Thyroid gland (tissue), 4 donors: ENCODE results near the gene ALPI. TPM values are rescaled to one million over a fixed set of nuclear protein-coding genes. Genes with fewer than 3 reads are reported as not detected.

Experiments
- DNase-seq, 2 donors: peaks; one replicate each; pipeline ENCODE4 v3.0.0-alpha.2; 2019
- H3K27ac ChIP-seq, 3 donors: fragments of 200-600 bp; sonication (generic); 1 replicate in 2 of 3; 2 replicates in 1 of 3; pipeline ENCODE4 v1.5.1; 2016 to 2019; ENCODE audit warnings: mild to moderate bottlenecking in 1 of 3, moderate library complexity in 1 of 3
- H3K27me3 ChIP-seq: fragments of 200-600 bp; sonication (generic); one replicate; pipeline ENCODE4 v1.5.1; 2019
- H3K36me3 ChIP-seq, 2 donors: fragments of 200-600 bp; sonication (generic); one replicate each; pipeline ENCODE4 v1.5.1; 2016 to 2019
- H3K4me1 ChIP-seq, 2 donors: fragments of 200-600 bp; sonication (generic); one replicate each; pipeline ENCODE4 v1.5.1; 2017 to 2019
- H3K4me3 ChIP-seq, 3 donors: fragments of 200-600 bp; sonication (generic); replicated peaks in 1 of 3; 1 replicate in 2 of 3; 2 replicates in 1 of 3; pipeline ENCODE4 v1.5.1; 2016; ENCODE audit warnings: mild to moderate bottlenecking in 1 of 3
- H3K9me3 ChIP-seq: fragments of 200-600 bp; sonication (generic); one replicate; pipeline ENCODE4 v1.5.1; 2017
- POLR2A ChIP-seq, 2 donors: fragments of 450-650 bp; IDR thresholded peaks; one replicate each; pipeline ENCODE4 v1.6.1; 2017; ENCODE audit warnings: antibody characterized with exemption in 2 of 2, mild to moderate bottlenecking in 2 of 2, moderate library complexity in 1 of 2
- whole genome bisulfite sequencing, 2 donors: methylation state at CpG; one replicate each; pipeline ENCODE4 v1.1.5; 2017; 5-methylcytosine and 5-hydroxymethylcytosine counted together
- intact Hi-C: fragments of 100-400 bp; cut with DNase I; formaldehyde crosslinking; loops from one replicate; pipeline ENCODE4 v1.15.1; 2023
- total RNA-seq, 4 donors: library from RNA; depleted of rRNA; stranded (reverse); fragments of >200 nt; gene quantifications; one replicate each; pipeline ENCODE4 v1.2.3, GENCODE V29; 2016
- TF ChIP-seq, protein P1 (sequence below), 6 experiments: fragments of 200-600 bp in 3 of 6; fragments of 450-650 bp in 3 of 6; sonication (generic) in 3 of 6; IDR thresholded peaks; one replicate each; pipeline ENCODE4 v1.5.1; 2016 to 2019; ENCODE audit warnings: antibody characterized with exemption in 6 of 6, mild to moderate bottlenecking in 2 of 6, inconsistent platforms in 1 of 6, moderate library complexity in 1 of 6

The ALPI gene
- total RNA-seq, 4 donors from 2014 or later = not detected

- Histone ChIP-seq H3K9me3 (no peaks in the 10 kb centered on the region), H3K27me3 (no peaks in the 10 kb centered on the region), H3K4me3 (no peak overlapping the region), H3K4me1 (peaks cover 0 to 6% of the 10 kb centered on the region in 2 donors), H3K36me3 (no peaks in the 10 kb centered on the region), H3K27ac (no peak overlapping the region)
- 69 to 73% methylated on average over 3 to 7 of the region's 20 CpGs for WGBS, 2 donors
- intact Hi-C loops = no loop called here
- TF ChIP-seq, protein P1, sequence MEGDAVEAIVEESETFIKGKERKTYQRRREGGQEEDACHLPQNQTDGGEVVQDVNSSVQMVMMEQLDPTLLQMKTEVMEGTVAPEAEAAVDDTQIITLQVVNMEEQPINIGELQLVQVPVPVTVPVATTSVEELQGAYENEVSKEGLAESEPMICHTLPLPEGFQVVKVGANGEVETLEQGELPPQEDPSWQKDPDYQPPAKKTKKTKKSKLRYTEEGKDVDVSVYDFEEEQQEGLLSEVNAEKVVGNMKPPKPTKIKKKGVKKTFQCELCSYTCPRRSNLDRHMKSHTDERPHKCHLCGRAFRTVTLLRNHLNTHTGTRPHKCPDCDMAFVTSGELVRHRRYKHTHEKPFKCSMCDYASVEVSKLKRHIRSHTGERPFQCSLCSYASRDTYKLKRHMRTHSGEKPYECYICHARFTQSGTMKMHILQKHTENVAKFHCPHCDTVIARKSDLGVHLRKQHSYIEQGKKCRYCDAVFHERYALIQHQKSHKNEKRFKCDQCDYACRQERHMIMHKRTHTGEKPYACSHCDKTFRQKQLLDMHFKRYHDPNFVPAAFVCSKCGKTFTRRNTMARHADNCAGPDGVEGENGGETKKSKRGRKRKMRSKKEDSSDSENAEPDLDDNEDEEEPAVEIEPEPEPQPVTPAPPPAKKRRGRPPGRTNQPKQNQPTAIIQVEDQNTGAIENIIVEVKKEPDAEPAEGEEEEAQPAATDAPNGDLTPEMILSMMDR (IDR thresholded peaks at IDR 0.05) = no peak
- no peak for TF ChIP-seq POLR2A (IDR thresholded peaks at IDR 0.05)
- DNase-seq = no peak
Measured at GRCh38 chr2:232496501-232497270, 40.7 kb downstream of the ALPI start.

DNA sequence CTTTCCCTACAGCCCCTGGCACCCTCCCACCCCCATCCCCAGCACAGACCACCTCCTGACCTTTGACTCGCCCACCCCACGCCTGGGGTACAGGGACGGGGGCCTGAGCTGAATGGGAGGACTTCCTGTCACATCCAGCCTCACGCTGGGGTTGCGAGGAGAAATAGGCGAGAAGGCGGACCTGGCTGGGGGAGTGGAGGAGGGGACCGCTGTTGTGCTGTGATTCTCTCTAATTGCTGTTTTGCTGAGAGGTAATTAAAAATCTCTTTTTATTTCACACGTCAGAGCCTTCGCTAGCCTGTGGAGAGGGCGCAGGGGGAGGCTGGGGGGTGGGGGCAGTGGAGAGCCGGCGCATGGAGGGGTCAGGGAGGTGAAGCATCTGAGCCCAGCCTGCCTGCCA is 41.4 kb downstream of the ALPI start:
- Histone ChIP-seq H3K4me1 (peaks cover 0 to 13% of the 10 kb centered on the region in 2 donors), H3K27ac (no peak overlapping the region), H3K4me3 (no peak overlapping the region), H3K27me3 (no peaks in the 10 kb centered on the region), H3K36me3 (no peaks in the 10 kb centered on the region), H3K9me3 (no peaks in the 10 kb centered on the region)
- intact Hi-C loops = no loop called here
- DNase-seq = no peak
- TF ChIP-seq POLR2A (IDR thresholded peaks at IDR 0.05) = no peak
- TF ChIP-seq, protein P1 (IDR thresholded peaks at IDR 0.05) = no peak
- 82 to 83% methylated on average over 12 to 13 of the region's 13 CpGs for WGBS, 2 donors

GRCh38 chr2:232498452-232498851 is 42.5 kb downstream of the ALPI start:
- Histone ChIP-seq H3K4me1 (peaks cover 5 to 23% of the 10 kb centered on the region in 2 donors), H3K9me3 (no peaks in the 10 kb centered on the region), H3K27me3 (no peaks in the 10 kb centered on the region), H3K4me3 (no peak overlapping the region), H3K27ac (no peak overlapping the region), H3K36me3 (no peaks in the 10 kb centered on the region)
- intact Hi-C loops = no loop called here
- no peak for DNase-seq
- WGBS, 2 donors = 92 to 93% methylated on average over 3 of the region's 3 CpGs
- TF ChIP-seq, protein P1 (IDR thresholded peaks at IDR 0.05) = no peak
- no peak for TF ChIP-seq POLR2A (IDR thresholded peaks at IDR 0.05)

GRCh38 chr2:232501331-232501771 is 45.4 kb downstream of the ALPI start:
- H3K27ac ChIP-seq = no peak overlapping the region
- intact Hi-C loops = no loop called here
- 80 to 81% methylated on average over 9 of the region's 9 CpGs for WGBS, 2 donors
- H3K4me3 ChIP-seq = no peak overlapping the region
- H3K27me3 ChIP-seq = no peaks in the 10 kb centered on the region
- peaks cover 8 to 23% of the 10 kb centered on the region in 2 donors for H3K4me1 ChIP-seq
- TF ChIP-seq, protein P1 (IDR thresholded peaks at IDR 0.05) = no peak
- TF ChIP-seq POLR2A (IDR thresholded peaks at IDR 0.05) = no peak
- no peak for DNase-seq
- no peaks in the 10 kb centered on the region for H3K9me3 ChIP-seq
- no peaks in the 10 kb centered on the region for H3K36me3 ChIP-seq

DNA sequence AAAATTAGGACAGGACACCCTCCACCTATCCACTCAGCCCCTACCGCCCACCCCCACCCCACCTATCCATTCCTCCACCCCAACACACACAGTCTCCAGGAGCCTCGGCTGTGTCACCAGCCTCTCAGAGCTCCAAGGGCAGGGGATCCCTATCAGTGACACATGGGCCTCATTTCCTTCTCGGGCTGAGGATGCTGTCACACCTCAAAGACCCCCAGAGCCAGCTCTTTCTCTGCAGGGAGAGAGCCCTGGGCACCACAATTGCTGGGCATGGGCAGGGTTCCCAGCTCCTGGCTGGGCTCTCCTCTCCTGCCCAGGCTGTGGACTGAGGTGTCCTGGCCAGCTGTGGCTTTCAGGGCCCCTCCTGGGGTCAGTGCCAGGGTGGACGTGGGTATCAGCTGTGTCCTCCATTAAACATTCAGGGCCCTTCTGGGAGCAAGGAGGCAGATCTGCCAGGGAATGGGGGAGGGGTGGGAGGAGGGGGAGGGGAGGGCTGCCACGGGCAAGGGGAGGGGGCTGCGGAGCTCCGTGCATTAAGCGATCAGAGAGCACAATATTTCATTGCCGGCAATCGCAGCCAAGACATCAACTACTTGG is 45.9 kb downstream of the ALPI start:
- no peaks in the 10 kb centered on the region for H3K27me3 ChIP-seq

More for the DNA sequence above, 45.9 kb downstream of the ALPI start:
- intact Hi-C loops = no loop called here
- WGBS, 2 donors = 27 to 35% methylated on average over 9 to 10 of the region's 10 CpGs
- TF ChIP-seq POLR2A (IDR thresholded peaks at IDR 0.05) = no peak
- TF ChIP-seq, protein P1 (IDR thresholded peaks at IDR 0.05) = no peak
- H3K9me3 ChIP-seq = no peaks in the 10 kb centered on the region
- H3K36me3 ChIP-seq = no peaks in the 10 kb centered on the region
- peak; percentile 49 to 50 for DNase-seq
- H3K27ac ChIP-seq = no peak overlapping the region
- peaks cover 8 to 23% of the 10 kb centered on the region in 2 donors for H3K4me1 ChIP-seq
- no peak overlapping the region for H3K4me3 ChIP-seq
